ENCODE results near the gene STPG4.

STPG4 gene

GRCh38 chr2:47043891-47044239 lies 111.2 kb downstream of the STPG4 start:
- in situ Hi-C loops (cut with MboI; ENCODE audit: low pct_unique_long_range_greater_than_20kb, low sequenced_read_pairs, unreplicated experiment) = no loop called here
- DNase-seq (ENCODE audit: low spot score) = no peak
- TF ChIP-seq, protein P1, sequence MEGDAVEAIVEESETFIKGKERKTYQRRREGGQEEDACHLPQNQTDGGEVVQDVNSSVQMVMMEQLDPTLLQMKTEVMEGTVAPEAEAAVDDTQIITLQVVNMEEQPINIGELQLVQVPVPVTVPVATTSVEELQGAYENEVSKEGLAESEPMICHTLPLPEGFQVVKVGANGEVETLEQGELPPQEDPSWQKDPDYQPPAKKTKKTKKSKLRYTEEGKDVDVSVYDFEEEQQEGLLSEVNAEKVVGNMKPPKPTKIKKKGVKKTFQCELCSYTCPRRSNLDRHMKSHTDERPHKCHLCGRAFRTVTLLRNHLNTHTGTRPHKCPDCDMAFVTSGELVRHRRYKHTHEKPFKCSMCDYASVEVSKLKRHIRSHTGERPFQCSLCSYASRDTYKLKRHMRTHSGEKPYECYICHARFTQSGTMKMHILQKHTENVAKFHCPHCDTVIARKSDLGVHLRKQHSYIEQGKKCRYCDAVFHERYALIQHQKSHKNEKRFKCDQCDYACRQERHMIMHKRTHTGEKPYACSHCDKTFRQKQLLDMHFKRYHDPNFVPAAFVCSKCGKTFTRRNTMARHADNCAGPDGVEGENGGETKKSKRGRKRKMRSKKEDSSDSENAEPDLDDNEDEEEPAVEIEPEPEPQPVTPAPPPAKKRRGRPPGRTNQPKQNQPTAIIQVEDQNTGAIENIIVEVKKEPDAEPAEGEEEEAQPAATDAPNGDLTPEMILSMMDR (IDR thresholded peaks at IDR 0.05; ENCODE audit: extremely low read depth, insufficient read depth, missing control alignments) = no peak

- TF ChIP-seq, protein P1 (IDR thresholded peaks at IDR 0.05; ENCODE audit: extremely low read depth, insufficient read depth, missing control alignments) = no peak
- in situ Hi-C loops (cut with MboI; ENCODE audit: low pct_unique_long_range_greater_than_20kb, low sequenced_read_pairs, unreplicated experiment) = no loop called here
- DNase-seq (ENCODE audit: low spot score) = no peak
Measured at GRCh38 chr2:47043142-47043890, 111.8 kb downstream of the STPG4 start.

GRCh38 chr2:47041891-47042684 lies 113.0 kb downstream of the STPG4 start:
- DNase-seq (ENCODE audit: low spot score) = no peak
- in situ Hi-C loops (cut with MboI; ENCODE audit: low pct_unique_long_range_greater_than_20kb, low sequenced_read_pairs, unreplicated experiment) = no loop called here
- TF ChIP-seq, protein P1 (IDR thresholded peaks at IDR 0.05; ENCODE audit: extremely low read depth, insufficient read depth, missing control alignments) = no peak

GRCh38 chr2:47041063-47041462 lies 114.0 kb downstream of the STPG4 start:
- in situ Hi-C loops (cut with MboI; ENCODE audit: low pct_unique_long_range_greater_than_20kb, low sequenced_read_pairs, unreplicated experiment) = no loop called here
- TF ChIP-seq, protein P1 (IDR thresholded peaks at IDR 0.05; ENCODE audit: extremely low read depth, insufficient read depth, missing control alignments) = no peak
- DNase-seq (ENCODE audit: low spot score) = no peak

DNA sequence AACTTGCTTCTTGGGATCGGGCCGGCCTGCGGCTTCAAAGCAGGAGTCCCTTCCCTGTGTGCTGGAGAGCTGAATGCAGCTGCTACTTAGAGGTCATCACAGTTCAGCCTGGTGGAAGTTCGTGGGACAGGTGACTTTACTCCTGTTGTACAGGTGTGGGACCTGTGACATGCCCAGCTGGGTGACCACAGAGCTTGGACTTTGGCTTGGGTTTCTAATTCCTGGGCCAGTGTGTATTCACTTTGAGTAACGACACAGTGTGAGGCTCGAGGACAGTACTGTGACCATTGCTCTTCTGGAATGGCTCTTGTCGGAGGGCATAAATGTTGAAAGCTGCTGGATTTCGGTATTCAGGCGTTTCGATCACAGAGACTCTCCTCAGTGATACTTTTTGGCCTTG lies 114.5 kb downstream of the STPG4 start:
- DNase-seq (ENCODE audit: low spot score) = no peak
- TF ChIP-seq, protein P1 (IDR thresholded peaks at IDR 0.05; ENCODE audit: extremely low read depth, insufficient read depth, missing control alignments) = no peak
- in situ Hi-C loops (cut with MboI; ENCODE audit: low pct_unique_long_range_greater_than_20kb, low sequenced_read_pairs, unreplicated experiment) = no loop called here

DNA sequence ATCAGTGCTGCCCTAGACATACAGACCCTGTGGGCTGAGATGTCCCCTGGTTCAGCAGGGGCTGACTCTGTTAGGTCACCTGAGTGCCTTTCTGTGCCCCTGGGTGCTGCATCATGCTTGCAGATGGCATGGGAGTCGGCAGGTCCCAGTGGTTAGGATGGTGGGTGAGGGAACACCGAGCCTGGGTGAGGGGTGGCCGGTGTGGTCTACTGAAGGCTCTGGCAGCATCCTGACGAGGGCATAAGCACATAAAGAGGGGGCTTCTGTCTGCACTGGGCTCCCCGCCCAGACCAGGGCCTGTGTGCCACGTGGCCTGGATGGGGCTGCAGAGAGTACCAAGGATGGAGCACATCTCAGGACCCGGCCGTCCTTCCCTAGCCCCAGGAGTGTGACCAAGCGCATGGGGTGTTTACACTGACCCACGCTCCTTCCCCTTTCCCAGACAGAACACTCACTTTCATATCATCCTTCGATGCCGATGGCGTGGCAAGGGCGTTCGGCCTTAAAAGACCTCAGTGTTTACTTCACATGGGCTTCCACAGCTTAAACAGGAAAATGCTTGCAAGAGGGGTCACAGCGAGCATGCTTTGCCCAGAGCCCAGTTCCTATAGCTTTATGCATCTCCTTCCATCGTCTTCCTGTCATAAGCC lies 115.1 kb downstream of the STPG4 start:
- TF ChIP-seq, protein P1 (IDR thresholded peaks at IDR 0.05; ENCODE audit: extremely low read depth, insufficient read depth, missing control alignments) = no peak
- in situ Hi-C loops (cut with MboI; ENCODE audit: low pct_unique_long_range_greater_than_20kb, low sequenced_read_pairs, unreplicated experiment) = no loop called here
- DNase-seq (ENCODE audit: low spot score) = no peak
